Thyroid gland (tissue), 4 donors: ENCODE results near the gene ABCB1.

Source experiments
- CTCF ChIP-seq, 6 experiments: fragments of 200-600 bp in 3 of 6; fragments of 450-650 bp in 3 of 6; sonication (generic) in 3 of 6; IDR thresholded peaks; one replicate each; pipeline ENCODE4 v1.5.1; 2016 to 2019; ENCODE audit warnings: antibody characterized with exemption in 6 of 6, mild to moderate bottlenecking in 2 of 6, inconsistent platforms in 1 of 6, moderate library complexity in 1 of 6
- POLR2A ChIP-seq, 2 donors: fragments of 450-650 bp; IDR thresholded peaks; one replicate each; pipeline ENCODE4 v1.6.1; 2017; ENCODE audit warnings: antibody characterized with exemption in 2 of 2, mild to moderate bottlenecking in 2 of 2, moderate library complexity in 1 of 2

DNA sequence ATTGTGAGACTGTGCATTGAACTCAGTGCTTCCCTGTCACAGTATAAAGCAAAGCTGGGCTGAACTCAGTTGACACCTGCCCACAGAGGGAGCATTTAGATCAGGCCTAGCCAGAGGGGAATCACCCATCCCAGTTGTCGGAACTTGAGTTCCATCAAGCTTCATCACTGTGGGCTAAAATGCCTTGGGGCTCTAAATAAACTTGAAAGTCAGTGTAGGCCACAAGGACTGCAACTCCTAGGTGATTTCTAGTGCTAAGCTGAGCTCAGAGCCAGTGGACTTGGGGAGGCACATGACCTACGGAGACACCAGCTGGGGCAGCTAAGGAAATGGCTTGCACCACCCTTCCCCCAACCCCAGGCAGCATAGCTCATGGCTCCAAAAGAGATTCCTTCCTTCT, 117.6 kb downstream of the ABCB1 start:
- no peak for TF ChIP-seq CTCF (IDR thresholded peaks at IDR 0.05)
- no peak for TF ChIP-seq POLR2A (IDR thresholded peaks at IDR 0.05)
